CD4-positive, alpha-beta T cell treated with Interleukin-15 for 4 hours (primary cell): ENCODE results near the gene SOSTDC1.
"Not testable (repeated sequence)": the region's sequence is repeated elsewhere in the genome, so short reads cannot be mapped to it uniquely, and the experiment has no call there.

Experiments
- DNase-seq: peaks from one replicate; pipeline ENCODE4 v3.0.0-alpha.2; 2020; ENCODE audit warnings: low spot score

Gene SOSTDC1

GRCh38 chr7:16465469-16466361, at the start of gene SOSTDC1:
Gene SOSTDC1, minus strand, starts transcription at chr7:16465738. Its CDS starts 70 bp downstream, at chr7:16465668.
- DNase-seq: no peak

DNA sequence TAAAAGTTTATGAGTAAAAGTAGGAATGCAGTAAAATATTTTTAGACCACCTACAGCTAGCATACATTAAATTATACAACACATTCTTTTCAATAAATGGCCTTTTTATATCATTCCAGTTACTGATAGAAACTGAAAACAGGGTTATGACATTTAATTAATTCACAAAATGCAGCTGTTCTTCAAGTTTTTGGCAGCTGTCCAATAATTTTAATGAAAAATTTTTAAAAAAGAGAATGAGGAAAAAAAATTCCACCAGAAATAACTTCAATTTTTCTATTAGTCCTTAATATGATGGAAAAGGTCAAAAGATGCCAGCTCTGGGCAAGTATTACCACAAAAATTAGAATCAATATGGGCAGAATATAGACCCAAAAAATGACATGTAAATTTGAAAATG, 49.2 kb upstream of the SOSTDC1 start:
- DNase-seq: no peak

DNA sequence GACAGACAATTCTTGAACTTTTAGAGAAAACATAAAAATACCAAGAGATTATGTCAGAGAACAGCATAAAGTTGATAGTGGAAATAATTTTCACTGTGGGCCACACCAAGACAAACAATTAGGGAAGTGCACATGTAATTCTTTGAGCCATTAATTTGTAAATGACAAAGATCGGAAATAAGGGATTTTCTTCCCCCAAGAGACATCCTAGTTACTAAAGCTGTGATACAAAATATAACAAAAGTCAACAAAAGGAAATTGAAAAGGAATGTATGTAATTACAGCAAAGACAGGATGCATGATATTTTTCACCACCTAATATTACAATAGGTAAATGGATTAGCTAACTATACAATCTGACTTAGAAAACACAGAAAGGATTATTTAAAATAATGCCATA, 48.7 kb upstream of the SOSTDC1 start:
- DNase-seq: no peak

DNA sequence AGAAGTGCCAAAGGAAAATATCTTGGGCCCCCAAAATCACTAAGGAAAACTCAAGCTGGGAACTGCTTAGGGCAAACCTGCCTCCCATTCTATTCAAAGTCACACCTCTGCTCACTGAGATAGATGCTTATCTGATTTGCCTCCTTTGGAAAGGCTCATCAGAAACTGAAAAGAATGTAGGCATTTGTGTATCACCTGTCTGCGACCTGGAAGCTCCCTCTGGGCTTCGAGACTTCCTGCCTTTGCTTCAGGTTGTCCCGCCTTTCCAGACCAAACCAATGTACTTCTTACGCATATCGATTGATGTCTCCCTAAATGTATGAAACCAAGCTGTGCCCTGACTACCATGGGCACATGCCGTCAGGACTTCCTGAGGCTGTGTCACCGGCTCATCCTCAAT, 46.6 kb upstream of the SOSTDC1 start:
- no peak for DNase-seq

DNA sequence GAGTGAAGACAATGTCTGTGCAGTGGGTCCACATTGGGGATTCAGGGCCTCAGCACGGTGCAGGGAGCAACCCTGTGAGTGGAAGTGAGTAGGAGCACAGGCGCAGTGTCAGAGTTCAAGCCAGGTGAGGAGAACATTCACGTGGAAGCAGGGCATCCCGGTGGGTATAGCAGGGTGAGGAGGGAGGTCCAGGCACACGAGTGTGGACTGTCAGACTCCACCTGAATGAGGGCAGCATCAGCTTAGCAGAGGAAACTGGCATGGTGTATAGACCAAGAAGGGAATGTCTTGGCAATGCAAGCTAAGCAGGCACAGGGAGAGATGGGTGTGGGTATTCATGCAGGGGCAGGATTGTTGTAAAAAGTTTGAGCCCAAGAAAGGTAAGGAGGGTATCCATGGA, 45.8 kb upstream of the SOSTDC1 start:
- DNase-seq: no peak

GRCh38 chr7:16509829-16510228, 44.3 kb upstream of the SOSTDC1 start:
- DNase-seq: no peak

GRCh38 chr7:16506422-16506821, 40.9 kb upstream of the SOSTDC1 start:
- not testable (repeated sequence) for DNase-seq

- no peak for DNase-seq
These were observed 38.5 kb upstream of the SOSTDC1 start for GRCh38 chr7:16504019-16504418.

GRCh38 chr7:16502303-16502702, 36.8 kb upstream of the SOSTDC1 start:
- no peak for DNase-seq

GRCh38 chr7:16498122-16498521, 32.6 kb upstream of the SOSTDC1 start:
- DNase-seq: no peak

DNA sequence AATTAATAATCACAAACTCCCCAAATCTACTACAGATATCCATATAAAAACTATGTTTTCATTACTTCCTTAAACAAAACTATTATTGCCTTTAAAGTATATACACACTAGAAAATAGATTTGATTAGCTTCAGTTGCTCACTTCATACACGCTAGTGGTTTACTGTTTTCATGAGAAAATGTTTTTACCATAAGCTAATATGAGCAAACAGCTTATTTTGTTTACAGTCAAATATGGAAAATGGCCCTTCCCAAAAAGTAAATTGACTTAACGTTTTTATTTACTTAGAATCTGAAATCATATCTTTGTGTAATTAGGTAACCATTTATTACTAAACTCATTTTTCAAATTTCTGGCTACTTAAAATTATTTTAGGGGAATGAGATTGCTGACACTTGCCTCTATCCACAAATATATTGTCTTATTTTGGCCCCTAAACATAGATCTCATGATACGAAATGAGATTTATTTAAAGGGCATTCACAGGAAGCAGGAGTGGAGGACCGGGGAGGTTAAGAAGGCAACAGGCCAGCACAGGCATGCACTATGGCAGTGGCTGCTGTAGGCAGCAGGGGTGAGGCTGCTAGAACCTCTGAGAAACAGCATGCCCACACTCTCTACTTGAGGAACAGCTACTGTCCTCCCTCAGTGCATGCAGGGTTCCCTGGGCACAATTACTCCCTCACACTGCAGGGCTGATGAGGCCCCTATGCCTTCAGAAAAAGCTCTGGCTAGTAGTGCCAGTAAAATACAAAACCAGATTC, 29.6 kb upstream of the SOSTDC1 start:
- no peak for DNase-seq

DNA sequence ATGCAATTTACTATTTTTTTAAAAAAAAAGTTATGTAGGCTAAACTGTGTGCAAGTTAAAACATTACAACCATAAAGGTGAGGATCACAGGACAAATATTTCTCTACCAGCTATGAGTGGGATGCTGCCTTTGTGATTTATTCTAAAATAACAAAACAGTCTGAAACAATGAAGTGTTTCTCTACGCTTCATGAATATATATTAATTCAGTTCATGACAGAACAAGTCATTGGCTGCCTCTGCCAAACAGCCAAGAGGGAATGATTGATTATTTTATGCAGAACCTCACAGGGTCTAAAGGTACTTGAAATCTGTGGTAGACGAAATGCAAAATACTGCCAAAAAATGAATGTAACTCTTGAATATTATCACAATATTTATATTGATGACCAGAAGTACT, 29.0 kb upstream of the SOSTDC1 start:
- DNase-seq: no peak

DNA sequence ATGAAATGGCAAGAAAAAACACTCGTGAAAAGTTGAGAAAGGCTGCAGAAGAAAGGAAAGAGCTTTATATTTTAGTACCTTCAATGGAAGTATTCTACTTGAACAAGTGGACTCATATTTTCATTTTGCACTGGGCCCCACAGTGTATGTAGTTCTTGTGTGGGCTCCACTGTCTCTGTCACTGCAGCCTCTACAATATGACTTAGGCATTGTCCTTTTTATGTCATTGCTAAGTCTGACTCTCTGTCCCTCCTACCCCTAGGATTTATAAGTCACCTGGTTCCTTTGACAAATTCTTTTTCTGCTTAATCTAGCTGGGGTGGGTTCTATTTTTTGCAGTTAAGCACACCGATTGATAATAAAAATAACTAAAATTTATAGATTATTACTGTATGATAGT, 27.7 kb upstream of the SOSTDC1 start:
- no peak for DNase-seq

DNA sequence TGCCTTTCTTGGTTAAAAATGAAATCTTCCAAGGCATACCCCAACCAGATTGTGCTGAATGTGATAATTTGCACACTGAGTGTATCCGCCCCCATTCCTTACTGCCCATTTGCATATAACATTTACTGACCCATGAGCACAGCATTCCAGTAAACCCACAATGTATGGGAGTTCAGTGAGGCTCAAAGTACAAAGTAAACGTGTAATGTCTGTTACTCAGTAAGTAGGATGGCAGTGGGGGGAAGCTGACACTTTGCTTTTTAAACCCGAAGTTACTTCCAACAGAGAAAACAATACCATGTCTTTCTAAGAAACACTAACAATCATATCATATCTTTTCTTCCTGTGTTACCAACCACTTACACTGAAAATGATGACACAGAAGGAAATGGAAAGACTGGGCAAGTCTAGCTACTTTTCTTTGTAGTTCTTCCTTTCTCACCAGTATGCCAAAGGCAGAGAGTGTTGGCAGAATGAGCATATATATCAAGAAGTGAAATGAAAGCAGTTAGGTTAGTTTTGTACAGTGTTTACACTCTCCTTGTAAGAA, 27.1 kb upstream of the SOSTDC1 start:
- DNase-seq: no peak

DNA sequence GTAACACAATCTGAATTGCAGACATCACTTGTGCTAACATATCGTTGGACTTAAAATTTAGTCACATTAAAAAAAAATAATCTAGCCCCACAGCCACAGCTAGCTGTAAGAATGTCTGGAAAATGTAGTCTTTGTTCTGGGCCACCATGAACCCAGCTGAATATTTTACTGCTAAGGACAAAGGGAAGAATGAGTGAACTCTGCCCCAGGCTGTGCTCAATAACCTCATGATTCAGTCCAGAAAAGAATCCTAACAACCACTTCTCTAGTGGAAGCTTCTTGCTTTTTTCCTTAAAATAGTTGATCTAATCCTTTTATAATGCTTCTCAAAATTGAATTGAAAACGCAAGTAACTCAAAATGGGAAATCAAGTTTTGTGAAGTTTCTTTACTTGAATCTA, 25.6 kb upstream of the SOSTDC1 start:
- DNase-seq: no peak

- DNase-seq: no peak
These were observed 19.1 kb upstream of the SOSTDC1 start for GRCh38 chr7:16484453-16485158.

DNA sequence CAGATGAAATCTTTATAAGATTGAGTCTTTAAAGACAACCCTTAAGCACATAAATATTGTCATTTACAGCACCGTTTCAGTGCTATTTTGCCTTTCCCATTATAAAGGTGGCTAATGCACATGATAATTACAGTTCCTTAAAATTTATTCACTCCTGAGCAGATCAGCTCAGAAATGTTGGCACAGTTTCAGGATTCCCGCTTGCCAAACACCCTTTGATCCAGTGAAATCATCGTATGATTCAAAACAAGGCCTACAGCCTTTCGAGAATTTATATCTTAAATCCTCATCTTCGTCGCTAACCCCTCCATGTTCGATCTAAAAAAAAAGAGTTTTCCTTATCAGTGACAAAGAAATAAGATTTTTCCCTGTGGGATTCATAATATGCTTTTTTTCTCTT, 14.1 kb upstream of the SOSTDC1 start:
- DNase-seq: no peak

GRCh38 chr7:16479161-16479560, 13.6 kb upstream of the SOSTDC1 start:
- DNase-seq: no peak

GRCh38 chr7:16471933-16472332, 6.4 kb upstream of the SOSTDC1 start:
- no peak for DNase-seq

DNA sequence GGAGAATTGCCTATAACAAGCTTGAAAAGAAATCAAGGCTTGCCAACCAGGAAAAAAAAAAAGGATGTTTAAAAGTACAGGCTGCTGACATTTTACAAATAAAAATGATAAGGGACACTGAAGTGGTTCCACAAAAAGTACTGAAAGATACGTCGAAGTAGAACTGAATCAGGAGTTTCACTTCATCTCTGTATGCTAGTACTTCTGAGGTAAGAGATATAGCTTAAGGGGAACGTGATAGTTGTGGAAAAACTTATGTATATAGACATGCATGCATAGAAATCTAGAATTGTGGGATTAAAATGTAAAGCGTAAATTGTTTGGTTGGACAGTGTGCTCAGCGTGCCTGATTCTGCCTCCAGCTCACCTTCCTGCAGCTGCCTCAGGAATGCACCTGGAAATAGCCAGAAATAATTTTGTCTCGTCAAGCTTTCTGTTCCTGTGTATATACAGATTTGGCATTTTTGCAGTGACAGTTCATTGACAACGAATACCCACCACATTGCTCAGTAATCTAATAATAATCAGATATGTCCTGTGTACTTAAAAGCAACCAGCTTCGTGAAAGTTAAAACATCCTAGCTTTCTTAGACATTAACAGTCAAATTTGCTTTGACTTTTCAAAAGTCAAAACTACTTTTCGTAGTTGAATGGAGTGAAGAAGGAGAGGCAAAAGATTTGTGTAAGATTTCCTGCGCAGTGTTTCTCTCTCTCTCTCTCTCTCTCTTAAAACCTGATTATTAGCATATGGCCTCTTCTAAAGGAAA, 1.4 kb downstream of the SOSTDC1 start:
- no peak for DNase-seq

DNA sequence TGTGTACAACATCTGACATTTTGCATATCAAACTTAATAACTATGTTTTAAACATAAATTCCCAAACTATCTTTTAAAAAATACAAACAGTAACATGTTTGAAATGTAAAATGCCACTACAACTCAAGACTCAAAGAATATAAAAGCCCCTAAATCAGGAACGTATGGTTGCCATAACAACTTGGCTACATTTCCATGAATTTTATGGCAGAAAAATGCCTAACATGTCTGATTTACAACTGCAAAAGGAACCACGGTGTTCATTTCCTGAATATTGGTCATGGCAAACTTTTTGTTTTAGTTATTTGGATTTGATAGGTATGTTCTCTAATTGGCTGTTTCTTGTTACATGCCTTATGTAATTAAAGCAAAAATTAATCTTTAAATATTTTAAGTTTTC, 2.0 kb downstream of the SOSTDC1 start:
- no peak for DNase-seq
